SU-DHL-6 (cell line): ENCODE data around the gene TPPP2.

Experiments
- H2AFZ ChIP-seq: fragments of 200-600 bp; sonication (generic); 2 replicates; pipeline ENCODE4 v1.6.1; 2014; ENCODE audit warnings: low read depth, mild to moderate bottlenecking, moderate library complexity, mixed read lengths, antibody characterized with exemption, low read length; ENCODE audit not compliant: severe bottlenecking
- H3F3A ChIP-seq: fragments of 200-600 bp; shearing (Covaris generic); 2 replicates; pipeline ENCODE4 v1.6.0; 2016; ENCODE audit warnings: antibody characterized with exemption, mild to moderate bottlenecking; ENCODE audit not compliant: insufficient read depth
- H3K27ac ChIP-seq: fragments of 200-600 bp; sonication (generic); 2 replicates; pipeline ENCODE4 v1.5.1; 2016; ENCODE audit warnings: low read depth, mild to moderate bottlenecking, low read length, moderate library complexity, mixed read lengths
- H3K27me3 ChIP-seq: fragments of 200-600 bp; sonication (generic), shearing (Covaris generic); 2 replicates; pipeline ENCODE4 v1.6.0; 2014; ENCODE audit warnings: mild to moderate bottlenecking, low read length
- H3K36me3 ChIP-seq: fragments of 200-600 bp; sonication (generic); 2 replicates; pipeline ENCODE4 v1.6.1; 2014; ENCODE audit warnings: mild to moderate bottlenecking, low read length, mixed read lengths
- H3K4me2 ChIP-seq: fragments of 300-600, 200-600 bp; shearing (Covaris generic), sonication (generic); 2 replicates; pipeline ENCODE4 v1.6.0; 2014; ENCODE audit warnings: low read length, low read depth, mild to moderate bottlenecking; ENCODE audit not compliant: poor library complexity, severe bottlenecking
- H3K4me3 ChIP-seq: fragments of 200-600 bp; sonication (generic); 2 replicates; pipeline ENCODE4 v1.5.1; 2014; ENCODE audit warnings: antibody characterized with exemption, low read length, mild to moderate bottlenecking, mixed read lengths; ENCODE audit not compliant: insufficient read depth, poor library complexity, severe bottlenecking
- H3K79me2 ChIP-seq: fragments of 200-600 bp; sonication (generic); 2 replicates; pipeline ENCODE4 v1.6.1; 2014; ENCODE audit warnings: mild to moderate bottlenecking, low read length, moderate library complexity; ENCODE audit not compliant: insufficient read depth
- H3K9ac ChIP-seq: fragments of 200-600 bp; sonication (generic); 2 replicates; pipeline ENCODE4 v1.7.0; 2014; ENCODE audit warnings: mild to moderate bottlenecking, low read length
- H3K9me2 ChIP-seq: fragments of 200-600 bp; sonication (generic); replicated peaks from 2 replicates; pipeline ENCODE4 v1.6.1; 2014; ENCODE audit warnings: low read length; ENCODE audit not compliant: insufficient read depth
- H3K9me3 ChIP-seq: fragments of 200-600 bp; sonication (generic); 2 replicates; pipeline ENCODE4 v1.6.1; 2014; ENCODE audit warnings: low read length, mixed read lengths; ENCODE audit not compliant: insufficient read depth
- H4K20me1 ChIP-seq: fragments of 200-600 bp; sonication (generic); 2 replicates; pipeline ENCODE4 v1.6.1; 2014; ENCODE audit warnings: low read depth, mild to moderate bottlenecking, antibody characterized with exemption, low read length, moderate library complexity, mixed read lengths
- CTCF ChIP-seq: fragments of 200-600 bp; sonication (generic); IDR thresholded peaks from one replicate; pipeline ENCODE4 v1.5.1; 2017; ENCODE audit warnings: antibody characterized with exemption, mild to moderate bottlenecking, low read length, moderate library complexity; ENCODE audit not compliant: insufficient read depth, poor library complexity, severe bottlenecking
- EZH2phosphoT487 ChIP-seq: fragments of 200-600 bp; sonication (generic), shearing (Covaris generic); conservative IDR thresholded peaks from 2 replicates; pipeline ENCODE4 v1.6.1; 2018; ENCODE audit warnings: mild to moderate bottlenecking, antibody characterized with exemption, low read length, moderate library complexity, mixed read lengths

TPPP2 gene

GRCh38 chr14:21078726-21079125, 48.7 kb downstream of the TPPP2 start:
- Histone ChIP-seq H3K79me2 (no peaks in the 10 kb centered on the region), H3F3A (no peaks in the 10 kb centered on the region), H3K4me2 (no peak overlapping the region), H2AFZ (no peak overlapping the region), H4K20me1 (no peaks in the 10 kb centered on the region), H3K27me3 (no peaks in the 10 kb centered on the region), H3K4me3 (no peak overlapping the region), H3K9me2 (no peaks in the 10 kb centered on the region), H3K9me3 (no peaks in the 10 kb centered on the region), H3K36me3 (no peaks in the 10 kb centered on the region), H3K27ac (no peak overlapping the region), H3K9ac (no peak overlapping the region)
- TF ChIP-seq CTCF (no peak), EZH2phosphoT487 (no peak)

GRCh38 chr14:21081521-21082142, 51.6 kb downstream of the TPPP2 start:
- TF ChIP-seq CTCF, result no peak
- TF ChIP-seq EZH2phosphoT487, result no peak
- Histone ChIP-seq H3F3A (no peaks in the 10 kb centered on the region), H3K4me3 (no peak overlapping the region), H3K36me3 (no peaks in the 10 kb centered on the region), H2AFZ (no peak overlapping the region), H3K9ac (no peak overlapping the region), H3K27ac (no peak overlapping the region), H3K9me2 (no peaks in the 10 kb centered on the region), H3K27me3 (no peaks in the 10 kb centered on the region), H3K4me2 (no peak overlapping the region), H3K9me3 (no peaks in the 10 kb centered on the region), H4K20me1 (no peaks in the 10 kb centered on the region), H3K79me2 (no peaks in the 10 kb centered on the region)
